GM23338 (cell line): ENCODE measurements around the gene LRRC34. TPM values are rescaled to one million over a fixed set of nuclear protein-coding genes. Genes with fewer than 3 reads are reported as not detected.

ENCODE experiments used
- ATAC-seq: fragments of 200-7000 bp; cut with Tn5 transposase; 3 replicates; pipeline ENCODE4 v1.9.1; 2020
- DNase-seq: peaks from one replicate; pipeline ENCODE4 v3.0.0-alpha.2; 2015; ENCODE audit warnings: low spot score
- H2AFZ ChIP-seq: fragments of 200-600 bp; sonication (generic); 2 replicates; pipeline ENCODE4 v1.8.0; 2016; ENCODE audit warnings: antibody characterized with exemption, mild to moderate bottlenecking, moderate library complexity
- H3F3A ChIP-seq: fragments of 200-600 bp; sonication (generic); replicated peaks from 2 replicates; pipeline ENCODE4 v1.8.0; 2017; ENCODE audit warnings: antibody characterized with exemption, mixed run types, low read depth
- H3K27ac ChIP-seq: fragments of 200-600 bp; sonication (generic); 2 replicates; pipeline ENCODE4 v1.6.1; 2016; ENCODE audit warnings: low read depth
- H3K27me3 ChIP-seq: fragments of 200-600 bp; sonication (generic); 2 replicates; pipeline ENCODE4 v1.8.0; 2016; ENCODE audit warnings: mild to moderate bottlenecking, mixed run types, moderate library complexity; ENCODE audit not compliant: insufficient read depth
- H3K36me3 ChIP-seq: fragments of 200-600 bp; sonication (generic); 2 replicates; pipeline ENCODE4 v1.8.0; 2016; ENCODE audit warnings: mild to moderate bottlenecking; ENCODE audit not compliant: insufficient read depth
- H3K4me1 ChIP-seq: fragments of 200-600 bp; sonication (generic); 2 replicates; pipeline ENCODE4 v1.8.0; 2016; ENCODE audit warnings: mild to moderate bottlenecking, moderate library complexity; ENCODE audit not compliant: insufficient read depth
- H3K4me2 ChIP-seq: fragments of 200-600 bp; sonication (generic); 2 replicates; pipeline ENCODE4 v1.7.1; 2017; ENCODE audit warnings: mixed run types
- H3K4me3 ChIP-seq: fragments of 200-600 bp; sonication (generic); 2 replicates; pipeline ENCODE4 v1.6.1; 2016; ENCODE audit warnings: mixed run types
- H3K79me2 ChIP-seq: fragments of 200-600 bp; sonication (generic); replicated peaks from 2 replicates; pipeline ENCODE4 v1.8.0; 2017; ENCODE audit warnings: mild to moderate bottlenecking; ENCODE audit not compliant: insufficient read depth
- H3K9me2 ChIP-seq: fragments of 200-600 bp; sonication (generic); 2 replicates; pipeline ENCODE4 v1.8.0; 2017; ENCODE audit not compliant: insufficient read depth
- H4K20me1 ChIP-seq: fragments of 200-600 bp; sonication (generic); replicated peaks from 2 replicates; pipeline ENCODE4 v1.8.0; 2017; ENCODE audit warnings: mild to moderate bottlenecking; ENCODE audit not compliant: insufficient read depth
- H3K27ac Mint-ChIP-seq: 2 replicates; pipeline ENCODE4 v1.8.0; 2020; ENCODE audit warnings: inconsistent platforms, mild to moderate bottlenecking, moderate library complexity, mixed read lengths
- H3K27me3 Mint-ChIP-seq: 3 replicates; pipeline ENCODE4 v1.8.0; 2022; ENCODE audit warnings: low read depth, mild to moderate bottlenecking, moderate library complexity, mixed read lengths, inconsistent platforms; ENCODE audit not compliant: insufficient read depth, poor library complexity
- H3K36me3 Mint-ChIP-seq: 3 replicates; pipeline ENCODE4 v1.8.0; 2021; ENCODE audit warnings: low read depth, mild to moderate bottlenecking, inconsistent platforms, moderate library complexity, mixed read lengths
- H3K4me1 Mint-ChIP-seq: 3 replicates; pipeline ENCODE4 v1.8.0; 2020; ENCODE audit warnings: mild to moderate bottlenecking, inconsistent platforms, mixed read lengths
- H3K4me3 Mint-ChIP-seq: 3 replicates; pipeline ENCODE4 v1.8.0; 2021; ENCODE audit warnings: moderate library complexity, mild to moderate bottlenecking, inconsistent platforms, mixed read lengths
- H3K9me3 Mint-ChIP-seq: 3 replicates; pipeline ENCODE4 v1.8.0; 2020; ENCODE audit warnings: moderate library complexity, mild to moderate bottlenecking, inconsistent platforms, mixed read lengths
- CREB1 ChIP-seq: fragments of 250-450 bp; sonication (Bioruptor Pico); IDR thresholded peaks from 2 replicates; pipeline ENCODE4 v1.5.0; 2020; ENCODE audit warnings: low read depth, mild to moderate bottlenecking, moderate library complexity
- EZH2 ChIP-seq: fragments of 200-600 bp; sonication (generic); IDR thresholded peaks from one replicate; pipeline ENCODE4 v1.8.0; 2017; ENCODE audit warnings: antibody characterized with exemption, mild to moderate bottlenecking, low read depth; ENCODE audit not compliant: unreplicated experiment
- EZH2phosphoT487 ChIP-seq: fragments of 200-600 bp; sonication (generic); IDR thresholded peaks from one replicate; pipeline ENCODE4 v1.8.1; 2018; ENCODE audit warnings: antibody characterized with exemption; ENCODE audit not compliant: unreplicated experiment
- JUNB ChIP-seq: IDR thresholded peaks from one replicate; pipeline ENCODE4 v1.6.1; 2016; ENCODE audit warnings: antibody characterized with exemption; ENCODE audit not compliant: unreplicated experiment
- NANOG ChIP-seq: IDR thresholded peaks from 2 replicates; pipeline ENCODE4 v1.6.1; 2016; ENCODE audit warnings: antibody characterized with exemption, borderline replicate concordance
- POLR2AphosphoS5 ChIP-seq: IDR thresholded peaks from 2 replicates; pipeline ENCODE4 v1.6.1; 2016; ENCODE audit warnings: antibody characterized with exemption, low read depth
- STAT1 ChIP-seq: IDR thresholded peaks from one replicate; pipeline ENCODE4 v1.6.1; 2016; ENCODE audit warnings: antibody characterized with exemption; ENCODE audit not compliant: unreplicated experiment
- ZNF114 ChIP-seq: fragments of 250-450 bp; sonication (Bioruptor Pico); IDR thresholded peaks from 2 replicates; pipeline ENCODE4 v1.5.0; 2020; ENCODE audit warnings: mild to moderate bottlenecking, moderate library complexity
- ZNF331 ChIP-seq: fragments of 250-450 bp; sonication (Bioruptor Pico); IDR thresholded peaks from 2 replicates; pipeline ENCODE4 v1.5.0; 2020; ENCODE audit warnings: low read depth, mild to moderate bottlenecking, moderate library complexity
- polyA plus RNA-seq: library from polyadenylated mRNA; unstranded; fragments of >200 nt; fragmentation: Nextera tagmentation; extraction: Ambion mirVana; gene quantifications from 2 replicates; pipeline ENCODE4 v1.2.1, GENCODE V29; 2016
- total RNA-seq: library from RNA; depleted of rRNA; stranded (reverse); fragments of >200 nt; shearing (Covaris generic); gene quantifications from 2 replicates; pipeline ENCODE4 v1.2.3, GENCODE V29; 2014
- TF ChIP-seq, protein P1 (sequence below): IDR thresholded peaks from 2 replicates; pipeline ENCODE4 v1.6.1; 2016; ENCODE audit warnings: antibody characterized with exemption
- TF ChIP-seq, protein P2 (sequence below): fragments of 250-450 bp; sonication (Bioruptor Pico); IDR thresholded peaks from 2 replicates; pipeline ENCODE4 v1.5.0; 2020; ENCODE audit warnings: mild to moderate bottlenecking, moderate library complexity
- TF ChIP-seq, protein P3 (sequence below), 2 experiments: fragments of 200-600 bp in 1 of 2; sonication (generic) in 1 of 2; conservative IDR thresholded peaks; 2 replicates each; pipeline versions ENCODE4 v1.5.1 to v1.6.1; 2016 to 2017; ENCODE audit warnings: antibody characterized with exemption in 2 of 2, low read depth in 2 of 2, mild to moderate bottlenecking in 2 of 2, moderate library complexity in 1 of 2
- TF ChIP-seq, protein P4 (sequence below): IDR thresholded peaks from one replicate; pipeline ENCODE4 v1.6.1; 2018; ENCODE audit warnings: antibody characterized with exemption; ENCODE audit not compliant: unreplicated experiment

LRRC34 gene
- total and polyA plus RNA-seq, 2 experiments from 2014 or later, result 9.1 to 15.7 TPM

DNA sequence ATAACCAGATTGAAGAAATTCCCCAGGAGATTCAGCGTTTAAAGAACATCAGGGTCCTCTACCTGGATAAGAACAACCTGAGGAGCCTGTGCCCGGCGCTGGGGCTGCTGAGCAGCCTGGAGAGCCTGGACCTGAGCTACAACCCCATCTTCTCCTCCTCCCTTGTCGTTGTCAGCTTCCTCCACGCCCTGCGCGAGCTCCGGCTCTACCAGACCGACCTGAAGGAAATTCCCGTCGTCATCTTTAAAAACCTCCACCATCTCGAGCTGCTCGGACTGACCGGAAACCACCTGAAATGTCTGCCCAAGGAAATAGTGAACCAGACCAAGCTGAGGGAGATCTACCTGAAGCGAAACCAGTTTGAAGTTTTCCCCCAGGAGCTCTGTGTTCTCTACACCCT is 9.4 kb upstream of the LRRC34 start:
- Mint-ChIP-seq H3K9me3 (no peaks in the 10 kb centered on the region), H3K27me3 (peaks cover 2% of the 10 kb centered on the region), H3K4me1 (no peaks in the 10 kb centered on the region; the same call in 2 of the 3 replicates), H3K27ac (no peak overlapping the region), H3K4me3 (no peak overlapping the region), H3K36me3 (no peaks in the 10 kb centered on the region)
- no peak overlapping the region for H3K4me2 ChIP-seq
- no peaks in the 10 kb centered on the region for H3K36me3 ChIP-seq
- no peak overlapping the region for H3K4me3 ChIP-seq
- no peaks in the 10 kb centered on the region for H3K9me2 ChIP-seq
- 0 out of 2 replicates have a peak overlapping the region, but pooled peaks have one; percentile 1 for H2AFZ ChIP-seq
- DNase-seq (no peak), ATAC-seq (no peak)
- H4K20me1 ChIP-seq, result no peaks in the 10 kb centered on the region
- no peak overlapping the region for H3K27ac ChIP-seq
- no peaks in the 10 kb centered on the region for H3K4me1 ChIP-seq
- no peaks in the 10 kb centered on the region for H3K27me3 ChIP-seq
- TF ChIP-seq CREB1 (CRISPR knock-in tag) (no peak), ZNF114 (no peak), ZNF331 (CRISPR knock-in tag) (no peak), EZH2phosphoT487 (no peak), POLR2AphosphoS5 (no peak), EZH2 (no peak), NANOG (no peak), STAT1 (no peak), JUNB (no peak)
- TF ChIP-seq, protein P1, sequence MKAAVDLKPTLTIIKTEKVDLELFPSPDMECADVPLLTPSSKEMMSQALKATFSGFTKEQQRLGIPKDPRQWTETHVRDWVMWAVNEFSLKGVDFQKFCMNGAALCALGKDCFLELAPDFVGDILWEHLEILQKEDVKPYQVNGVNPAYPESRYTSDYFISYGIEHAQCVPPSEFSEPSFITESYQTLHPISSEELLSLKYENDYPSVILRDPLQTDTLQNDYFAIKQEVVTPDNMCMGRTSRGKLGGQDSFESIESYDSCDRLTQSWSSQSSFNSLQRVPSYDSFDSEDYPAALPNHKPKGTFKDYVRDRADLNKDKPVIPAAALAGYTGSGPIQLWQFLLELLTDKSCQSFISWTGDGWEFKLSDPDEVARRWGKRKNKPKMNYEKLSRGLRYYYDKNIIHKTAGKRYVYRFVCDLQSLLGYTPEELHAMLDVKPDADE, result no peak
- TF ChIP-seq, protein P2, sequence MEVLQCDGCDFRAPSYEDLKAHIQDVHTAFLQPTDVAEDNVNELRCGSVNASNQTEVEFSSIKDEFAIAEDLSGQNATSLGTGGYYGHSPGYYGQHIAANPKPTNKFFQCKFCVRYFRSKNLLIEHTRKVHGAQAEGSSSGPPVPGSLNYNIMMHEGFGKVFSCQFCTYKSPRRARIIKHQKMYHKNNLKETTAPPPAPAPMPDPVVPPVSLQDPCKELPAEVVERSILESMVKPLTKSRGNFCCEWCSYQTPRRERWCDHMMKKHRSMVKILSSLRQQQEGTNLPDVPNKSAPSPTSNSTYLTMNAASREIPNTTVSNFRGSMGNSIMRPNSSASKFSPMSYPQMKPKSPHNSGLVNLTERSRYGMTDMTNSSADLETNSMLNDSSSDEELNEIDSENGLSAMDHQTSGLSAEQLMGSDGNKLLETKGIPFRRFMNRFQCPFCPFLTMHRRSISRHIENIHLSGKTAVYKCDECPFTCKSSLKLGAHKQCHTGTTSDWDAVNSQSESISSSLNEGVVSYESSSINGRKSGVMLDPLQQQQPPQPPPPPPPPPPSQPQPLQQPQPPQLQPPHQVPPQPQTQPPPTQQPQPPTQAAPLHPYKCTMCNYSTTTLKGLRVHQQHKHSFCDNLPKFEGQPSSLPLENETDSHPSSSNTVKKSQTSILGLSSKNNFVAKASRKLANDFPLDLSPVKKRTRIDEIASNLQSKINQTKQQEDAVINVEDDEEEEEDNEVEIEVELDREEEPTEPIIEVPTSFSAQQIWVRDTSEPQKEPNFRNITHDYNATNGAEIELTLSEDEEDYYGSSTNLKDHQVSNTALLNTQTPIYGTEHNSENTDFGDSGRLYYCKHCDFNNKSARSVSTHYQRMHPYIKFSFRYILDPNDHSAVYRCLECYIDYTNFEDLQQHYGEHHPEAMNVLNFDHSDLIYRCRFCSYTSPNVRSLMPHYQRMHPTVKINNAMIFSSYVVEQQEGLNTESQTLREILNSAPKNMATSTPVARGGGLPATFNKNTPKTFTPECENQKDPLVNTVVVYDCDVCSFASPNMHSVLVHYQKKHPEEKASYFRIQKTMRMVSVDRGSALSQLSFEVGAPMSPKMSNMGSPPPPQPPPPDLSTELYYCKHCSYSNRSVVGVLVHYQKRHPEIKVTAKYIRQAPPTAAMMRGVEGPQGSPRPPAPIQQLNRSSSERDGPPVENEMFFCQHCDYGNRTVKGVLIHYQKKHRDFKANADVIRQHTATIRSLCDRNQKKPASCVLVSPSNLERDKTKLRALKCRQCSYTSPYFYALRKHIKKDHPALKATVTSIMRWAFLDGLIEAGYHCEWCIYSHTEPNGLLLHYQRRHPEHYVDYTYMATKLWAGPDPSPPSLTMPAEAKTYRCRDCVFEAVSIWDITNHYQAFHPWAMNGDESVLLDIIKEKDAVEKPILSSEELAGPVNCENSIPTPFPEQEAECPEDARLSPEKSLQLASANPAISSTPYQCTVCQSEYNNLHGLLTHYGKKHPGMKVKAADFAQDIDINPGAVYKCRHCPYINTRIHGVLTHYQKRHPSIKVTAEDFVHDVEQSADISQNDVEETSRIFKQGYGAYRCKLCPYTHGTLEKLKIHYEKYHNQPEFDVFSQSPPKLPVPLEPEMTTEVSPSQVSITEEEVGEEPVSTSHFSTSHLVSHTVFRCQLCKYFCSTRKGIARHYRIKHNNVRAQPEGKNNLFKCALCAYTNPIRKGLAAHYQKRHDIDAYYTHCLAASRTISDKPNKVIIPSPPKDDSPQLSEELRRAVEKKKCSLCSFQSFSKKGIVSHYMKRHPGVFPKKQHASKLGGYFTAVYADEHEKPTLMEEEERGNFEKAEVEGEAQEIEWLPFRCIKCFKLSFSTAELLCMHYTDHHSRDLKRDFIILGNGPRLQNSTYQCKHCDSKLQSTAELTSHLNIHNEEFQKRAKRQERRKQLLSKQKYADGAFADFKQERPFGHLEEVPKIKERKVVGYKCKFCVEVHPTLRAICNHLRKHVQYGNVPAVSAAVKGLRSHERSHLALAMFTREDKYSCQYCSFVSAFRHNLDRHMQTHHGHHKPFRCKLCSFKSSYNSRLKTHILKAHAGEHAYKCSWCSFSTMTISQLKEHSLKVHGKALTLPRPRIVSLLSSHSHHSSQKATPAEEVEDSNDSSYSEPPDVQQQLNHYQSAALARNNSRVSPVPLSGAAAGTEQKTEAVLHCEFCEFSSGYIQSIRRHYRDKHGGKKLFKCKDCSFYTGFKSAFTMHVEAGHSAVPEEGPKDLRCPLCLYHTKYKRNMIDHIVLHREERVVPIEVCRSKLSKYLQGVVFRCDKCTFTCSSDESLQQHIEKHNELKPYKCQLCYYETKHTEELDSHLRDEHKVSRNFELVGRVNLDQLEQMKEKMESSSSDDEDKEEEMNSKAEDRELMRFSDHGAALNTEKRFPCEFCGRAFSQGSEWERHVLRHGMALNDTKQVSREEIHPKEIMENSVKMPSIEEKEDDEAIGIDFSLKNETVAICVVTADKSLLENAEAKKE (CRISPR knock-in tag), result no peak
- TF ChIP-seq, protein P3, sequence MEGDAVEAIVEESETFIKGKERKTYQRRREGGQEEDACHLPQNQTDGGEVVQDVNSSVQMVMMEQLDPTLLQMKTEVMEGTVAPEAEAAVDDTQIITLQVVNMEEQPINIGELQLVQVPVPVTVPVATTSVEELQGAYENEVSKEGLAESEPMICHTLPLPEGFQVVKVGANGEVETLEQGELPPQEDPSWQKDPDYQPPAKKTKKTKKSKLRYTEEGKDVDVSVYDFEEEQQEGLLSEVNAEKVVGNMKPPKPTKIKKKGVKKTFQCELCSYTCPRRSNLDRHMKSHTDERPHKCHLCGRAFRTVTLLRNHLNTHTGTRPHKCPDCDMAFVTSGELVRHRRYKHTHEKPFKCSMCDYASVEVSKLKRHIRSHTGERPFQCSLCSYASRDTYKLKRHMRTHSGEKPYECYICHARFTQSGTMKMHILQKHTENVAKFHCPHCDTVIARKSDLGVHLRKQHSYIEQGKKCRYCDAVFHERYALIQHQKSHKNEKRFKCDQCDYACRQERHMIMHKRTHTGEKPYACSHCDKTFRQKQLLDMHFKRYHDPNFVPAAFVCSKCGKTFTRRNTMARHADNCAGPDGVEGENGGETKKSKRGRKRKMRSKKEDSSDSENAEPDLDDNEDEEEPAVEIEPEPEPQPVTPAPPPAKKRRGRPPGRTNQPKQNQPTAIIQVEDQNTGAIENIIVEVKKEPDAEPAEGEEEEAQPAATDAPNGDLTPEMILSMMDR (conservative IDR thresholded peaks at IDR 0.05; ENCODE audit: low read depth in 2 of 2), result no peak
- TF ChIP-seq, protein P4, sequence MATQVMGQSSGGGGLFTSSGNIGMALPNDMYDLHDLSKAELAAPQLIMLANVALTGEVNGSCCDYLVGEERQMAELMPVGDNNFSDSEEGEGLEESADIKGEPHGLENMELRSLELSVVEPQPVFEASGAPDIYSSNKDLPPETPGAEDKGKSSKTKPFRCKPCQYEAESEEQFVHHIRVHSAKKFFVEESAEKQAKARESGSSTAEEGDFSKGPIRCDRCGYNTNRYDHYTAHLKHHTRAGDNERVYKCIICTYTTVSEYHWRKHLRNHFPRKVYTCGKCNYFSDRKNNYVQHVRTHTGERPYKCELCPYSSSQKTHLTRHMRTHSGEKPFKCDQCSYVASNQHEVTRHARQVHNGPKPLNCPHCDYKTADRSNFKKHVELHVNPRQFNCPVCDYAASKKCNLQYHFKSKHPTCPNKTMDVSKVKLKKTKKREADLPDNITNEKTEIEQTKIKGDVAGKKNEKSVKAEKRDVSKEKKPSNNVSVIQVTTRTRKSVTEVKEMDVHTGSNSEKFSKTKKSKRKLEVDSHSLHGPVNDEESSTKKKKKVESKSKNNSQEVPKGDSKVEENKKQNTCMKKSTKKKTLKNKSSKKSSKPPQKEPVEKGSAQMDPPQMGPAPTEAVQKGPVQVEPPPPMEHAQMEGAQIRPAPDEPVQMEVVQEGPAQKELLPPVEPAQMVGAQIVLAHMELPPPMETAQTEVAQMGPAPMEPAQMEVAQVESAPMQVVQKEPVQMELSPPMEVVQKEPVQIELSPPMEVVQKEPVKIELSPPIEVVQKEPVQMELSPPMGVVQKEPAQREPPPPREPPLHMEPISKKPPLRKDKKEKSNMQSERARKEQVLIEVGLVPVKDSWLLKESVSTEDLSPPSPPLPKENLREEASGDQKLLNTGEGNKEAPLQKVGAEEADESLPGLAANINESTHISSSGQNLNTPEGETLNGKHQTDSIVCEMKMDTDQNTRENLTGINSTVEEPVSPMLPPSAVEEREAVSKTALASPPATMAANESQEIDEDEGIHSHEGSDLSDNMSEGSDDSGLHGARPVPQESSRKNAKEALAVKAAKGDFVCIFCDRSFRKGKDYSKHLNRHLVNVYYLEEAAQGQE, result no peak
- no peaks in the 10 kb centered on the region for H3F3A ChIP-seq
- H3K79me2 ChIP-seq, result no peaks in the 10 kb centered on the region
